Measurements from ENCODE around the gene SCN2A.
A peak's percentile ranks its signal among the peaks of the same experiment; 100 is the strongest.
"Not testable (repeated sequence)": the region's sequence is repeated elsewhere in the genome, so short reads cannot be mapped to it uniquely, and the experiment has no call there.

The SCN2A gene

GRCh38 chr2:165227571-165227970, 11.6 kb upstream of the SCN2A start:
- Mint-ChIP-seq H3K9me3 (no peaks in the 10 kb centered on the region), H3K36me3 (ENCODE audit: low read depth) (no peaks in the 10 kb centered on the region), H3K27me3 (ENCODE audit: low read depth) (no peaks in the 10 kb centered on the region), H3K4me1 (ENCODE audit: low read depth) (no peaks in the 10 kb centered on the region), H3K27ac (no peak overlapping the region), H3K4me3 (no peak overlapping the region)
- no peak for DNase-seq (ENCODE audit: low spot score)

GRCh38 chr2:165237056-165237455, 2.2 kb upstream of the SCN2A start:
- no peaks in the 10 kb centered on the region for H3K9me3 Mint-ChIP-seq
- no peaks in the 10 kb centered on the region for H3K27me3 Mint-ChIP-seq (ENCODE audit: low read depth)
- no peak overlapping the region for H3K4me3 Mint-ChIP-seq
- no peaks in the 10 kb centered on the region for H3K4me1 Mint-ChIP-seq (ENCODE audit: low read depth)
- no peak overlapping the region for H3K27ac Mint-ChIP-seq
- no peaks in the 10 kb centered on the region for H3K36me3 Mint-ChIP-seq (ENCODE audit: low read depth)
- no peak for DNase-seq (ENCODE audit: low spot score)

- Mint-ChIP-seq H3K27me3 (ENCODE audit: low read depth) (peaks cover 2% of the 10 kb centered on the region), H3K36me3 (ENCODE audit: low read depth) (no peaks in the 10 kb centered on the region), H3K27ac (no peak overlapping the region), H3K9me3 (no peaks in the 10 kb centered on the region), H3K4me3 (no peak overlapping the region), H3K4me1 (ENCODE audit: low read depth) (no peaks in the 10 kb centered on the region)
- DNase-seq (ENCODE audit: low spot score), result no peak
Observed at GRCh38 chr2:165238295-165238694, 919 bp upstream of the SCN2A start.

GRCh38 chr2:165239856-165240515, 772 bp downstream of the SCN2A start:
- Mint-ChIP-seq H3K4me1 (ENCODE audit: low read depth) (no peaks in the 10 kb centered on the region), H3K27ac (no peak overlapping the region), H3K4me3 (no peak overlapping the region), H3K27me3 (ENCODE audit: low read depth) (peaks cover 2% of the 10 kb centered on the region), H3K9me3 (no peaks in the 10 kb centered on the region), H3K36me3 (ENCODE audit: low read depth) (no peaks in the 10 kb centered on the region)
- no peak for DNase-seq (ENCODE audit: low spot score)

GRCh38 chr2:165240916-165241315, 1.7 kb downstream of the SCN2A start:
- no peak for DNase-seq (ENCODE audit: low spot score)
- H3K9me3 Mint-ChIP-seq, result no peaks in the 10 kb centered on the region
- no peak overlapping the region for H3K4me3 Mint-ChIP-seq
- peaks cover 2% of the 10 kb centered on the region for H3K27me3 Mint-ChIP-seq (ENCODE audit: low read depth)
- no peak overlapping the region for H3K27ac Mint-ChIP-seq
- no peaks in the 10 kb centered on the region for H3K4me1 Mint-ChIP-seq (ENCODE audit: low read depth)
- H3K36me3 Mint-ChIP-seq (ENCODE audit: low read depth), result no peaks in the 10 kb centered on the region

- H3K4me3 Mint-ChIP-seq, result no peak overlapping the region
- no peak overlapping the region for H3K27ac Mint-ChIP-seq
- DNase-seq (ENCODE audit: low spot score), result no peak
Observed at GRCh38 chr2:165245081-165245793, 6.0 kb downstream of the SCN2A start.

GRCh38 chr2:165248238-165248637, 9.0 kb downstream of the SCN2A start:
- no peak for DNase-seq (ENCODE audit: low spot score)
- Mint-ChIP-seq H3K27me3 (ENCODE audit: low read depth) (peaks cover 2% of the 10 kb centered on the region), H3K27ac (no peak overlapping the region), H3K4me1 (ENCODE audit: low read depth) (no peaks in the 10 kb centered on the region), H3K4me3 (no peak overlapping the region), H3K9me3 (no peaks in the 10 kb centered on the region), H3K36me3 (ENCODE audit: low read depth) (no peaks in the 10 kb centered on the region)

More at GRCh38 chr2:165245081-165245793, 6.0 kb downstream of the SCN2A start:
- H3K27me3 Mint-ChIP-seq (ENCODE audit: low read depth), result peaks cover 2% of the 10 kb centered on the region
- H3K4me1 Mint-ChIP-seq (ENCODE audit: low read depth), result no peaks in the 10 kb centered on the region
- no peaks in the 10 kb centered on the region for H3K36me3 Mint-ChIP-seq (ENCODE audit: low read depth)
- H3K9me3 Mint-ChIP-seq, result no peaks in the 10 kb centered on the region

- no peak overlapping the region for H3K27ac Mint-ChIP-seq
- H3K9me3 Mint-ChIP-seq, result no peaks in the 10 kb centered on the region
- no peaks in the 10 kb centered on the region for H3K4me1 Mint-ChIP-seq (ENCODE audit: low read depth)
- H3K27me3 Mint-ChIP-seq (ENCODE audit: low read depth), result peaks cover 2% of the 10 kb centered on the region
- no peak for DNase-seq (ENCODE audit: low spot score)
- H3K36me3 Mint-ChIP-seq (ENCODE audit: low read depth), result no peaks in the 10 kb centered on the region
- H3K4me3 Mint-ChIP-seq, result no peak overlapping the region
Observed at GRCh38 chr2:165251366-165251765, 12.2 kb downstream of the SCN2A start.

- Mint-ChIP-seq H3K36me3 (ENCODE audit: low read depth) (no peaks in the 10 kb centered on the region), H3K4me3 (no peak overlapping the region), H3K27ac (no peak overlapping the region), H3K27me3 (ENCODE audit: low read depth) (peaks cover 2% of the 10 kb centered on the region), H3K4me1 (ENCODE audit: low read depth) (no peaks in the 10 kb centered on the region), H3K9me3 (no peaks in the 10 kb centered on the region)
- DNase-seq (ENCODE audit: low spot score), result no peak
Observed at GRCh38 chr2:165253178-165253577, 14.0 kb downstream of the SCN2A start.

GRCh38 chr2:165256618-165257017, 17.4 kb downstream of the SCN2A start:
- H3K4me1 Mint-ChIP-seq (ENCODE audit: low read depth), result no peaks in the 10 kb centered on the region
- peaks cover 2% of the 10 kb centered on the region for H3K27me3 Mint-ChIP-seq (ENCODE audit: low read depth)
- no peak overlapping the region for H3K27ac Mint-ChIP-seq
- H3K4me3 Mint-ChIP-seq, result no peak overlapping the region
- H3K9me3 Mint-ChIP-seq, result no peaks in the 10 kb centered on the region
- no peak for DNase-seq (ENCODE audit: low spot score)
- no peaks in the 10 kb centered on the region for H3K36me3 Mint-ChIP-seq (ENCODE audit: low read depth)

- DNase-seq (ENCODE audit: low spot score); H3K27ac Mint-ChIP-seq; H3K27me3 Mint-ChIP-seq (ENCODE audit: low read depth); H3K4me1 Mint-ChIP-seq (ENCODE audit: low read depth); H3K4me3 Mint-ChIP-seq; H3K9me3 Mint-ChIP-seq; H3K36me3 Mint-ChIP-seq (ENCODE audit: low read depth): not testable (repeated sequence)
Observed at GRCh38 chr2:165260347-165260746, 21.1 kb downstream of the SCN2A start.

GRCh38 chr2:165268754-165269153, 29.5 kb downstream of the SCN2A start:
- H3K9me3 Mint-ChIP-seq, result no peaks in the 10 kb centered on the region
- H3K27me3 Mint-ChIP-seq (ENCODE audit: low read depth), result no peaks in the 10 kb centered on the region
- no peak overlapping the region for H3K4me3 Mint-ChIP-seq
- H3K36me3 Mint-ChIP-seq (ENCODE audit: low read depth), result no peaks in the 10 kb centered on the region
- no peak overlapping the region for H3K27ac Mint-ChIP-seq
- DNase-seq (ENCODE audit: low spot score), result peak; percentile 10
- peaks cover 3% of the 10 kb centered on the region for H3K4me1 Mint-ChIP-seq (ENCODE audit: low read depth)

- H3K36me3 Mint-ChIP-seq (ENCODE audit: low read depth), result no peaks in the 10 kb centered on the region
- H3K4me3 Mint-ChIP-seq, result no peak overlapping the region
- no peak overlapping the region for H3K27ac Mint-ChIP-seq
- peaks cover 2% of the 10 kb centered on the region for H3K9me3 Mint-ChIP-seq
- no peaks in the 10 kb centered on the region for H3K27me3 Mint-ChIP-seq (ENCODE audit: low read depth)
- H3K4me1 Mint-ChIP-seq (ENCODE audit: low read depth), result peaks cover 6% of the 10 kb centered on the region
- no peak for DNase-seq (ENCODE audit: low spot score)
Observed at GRCh38 chr2:165273176-165273575, 34.0 kb downstream of the SCN2A start.

- Mint-ChIP-seq H3K4me3 (no peak overlapping the region), H3K36me3 (ENCODE audit: low read depth) (no peaks in the 10 kb centered on the region)
Observed at GRCh38 chr2:165274698-165275097, 35.5 kb downstream of the SCN2A start.

GRCh38 chr2:165275932-165276331, 36.7 kb downstream of the SCN2A start:
- no peak for DNase-seq (ENCODE audit: low spot score)
- Mint-ChIP-seq H3K27me3 (ENCODE audit: low read depth) (no peaks in the 10 kb centered on the region), H3K4me3 (no peak overlapping the region), H3K27ac (no peak overlapping the region), H3K9me3 (peaks cover 2% of the 10 kb centered on the region), H3K36me3 (ENCODE audit: low read depth) (no peaks in the 10 kb centered on the region), H3K4me1 (ENCODE audit: low read depth) (peaks cover 3% of the 10 kb centered on the region)

More at GRCh38 chr2:165274698-165275097, 35.5 kb downstream of the SCN2A start:
- Mint-ChIP-seq H3K27ac (no peak overlapping the region), H3K4me1 (ENCODE audit: low read depth) (peaks cover 3% of the 10 kb centered on the region), H3K9me3 (peaks cover 2% of the 10 kb centered on the region), H3K27me3 (ENCODE audit: low read depth) (no peaks in the 10 kb centered on the region)
- no peak for DNase-seq (ENCODE audit: low spot score)

Data from T-helper 2 cell treated with Interferon-gamma antibody and Interleukin-4, amounts not matched to agents 5 μg/mL and 100 μg/mL, for 36 hours (primary cell).